ENCODE data around the gene PRKN.

PRKN gene

GRCh38 chr6:162140251-162140852 is 587.2 kb downstream of the PRKN start:
- H3K36me3 Mint-ChIP-seq (ENCODE audit: low read depth) = no peaks in the 10 kb centered on the region
- no peaks in the 10 kb centered on the region for H3K4me1 Mint-ChIP-seq
- H3K27me3 Mint-ChIP-seq (ENCODE audit: low read depth, poor library complexity) = no peaks in the 10 kb centered on the region
- peaks cover 27% of the 10 kb centered on the region for H3K9me3 Mint-ChIP-seq
- H3K27ac Mint-ChIP-seq = no peak overlapping the region
- DNase-seq = no peak
- H3K4me3 Mint-ChIP-seq = no peak overlapping the region
- TF ChIP-seq CTCF (IDR thresholded peaks at IDR 0.05) = no peak

- Mint-ChIP-seq H3K4me1 (no peaks in the 10 kb centered on the region), H3K27me3 (ENCODE audit: low read depth, poor library complexity) (peaks cover 14% of the 10 kb centered on the region), H3K4me3 (no peak overlapping the region), H3K27ac (no peak overlapping the region), H3K9me3 (no peaks in the 10 kb centered on the region), H3K36me3 (ENCODE audit: low read depth) (no peaks in the 10 kb centered on the region)
- no peak for TF ChIP-seq CTCF (IDR thresholded peaks at IDR 0.05)
- no peak for DNase-seq
Observed at GRCh38 chr6:162125659-162126058, 601.9 kb downstream of the PRKN start.

- H3K27ac Mint-ChIP-seq = no peak overlapping the region
- H3K9me3 Mint-ChIP-seq = no peaks in the 10 kb centered on the region
- H3K36me3 Mint-ChIP-seq (ENCODE audit: low read depth) = no peaks in the 10 kb centered on the region
- peaks cover under 1% of the 10 kb centered on the region for H3K4me1 Mint-ChIP-seq
- H3K4me3 Mint-ChIP-seq = no peak overlapping the region
- peaks cover 10% of the 10 kb centered on the region for H3K27me3 Mint-ChIP-seq (ENCODE audit: low read depth, poor library complexity)
- no peak for TF ChIP-seq CTCF (IDR thresholded peaks at IDR 0.05)
- no peak for DNase-seq
Observed at GRCh38 chr6:162124710-162125435, 602.7 kb downstream of the PRKN start.

GRCh38 chr6:162123797-162124196 is 603.8 kb downstream of the PRKN start:
- Mint-ChIP-seq H3K36me3 (ENCODE audit: low read depth) (no peaks in the 10 kb centered on the region), H3K4me1 (peaks cover 10% of the 10 kb centered on the region), H3K27ac (no peak overlapping the region), H3K27me3 (ENCODE audit: low read depth, poor library complexity) (peaks cover 9% of the 10 kb centered on the region), H3K9me3 (no peaks in the 10 kb centered on the region), H3K4me3 (no peak overlapping the region)
- no peak for DNase-seq
- TF ChIP-seq CTCF (IDR thresholded peaks at IDR 0.05) = peak; percentile 28

- TF ChIP-seq CTCF (IDR thresholded peaks at IDR 0.05) = no peak
- Mint-ChIP-seq H3K27ac (no peak overlapping the region), H3K4me3 (no peak overlapping the region), H3K9me3 (peaks cover 2% of the 10 kb centered on the region), H3K4me1 (peaks cover 10% of the 10 kb centered on the region), H3K27me3 (ENCODE audit: low read depth, poor library complexity) (peaks cover under 1% of the 10 kb centered on the region), H3K36me3 (ENCODE audit: low read depth) (no peaks in the 10 kb centered on the region)
- DNase-seq = no peak
Observed at GRCh38 chr6:162119341-162119740, 608.2 kb downstream of the PRKN start.

GRCh38 chr6:162118706-162119105 is 608.9 kb downstream of the PRKN start:
- H3K4me3 Mint-ChIP-seq = no peak overlapping the region
- H3K9me3 Mint-ChIP-seq = peaks cover 3% of the 10 kb centered on the region
- H3K4me1 Mint-ChIP-seq = peaks cover 10% of the 10 kb centered on the region
- H3K27me3 Mint-ChIP-seq (ENCODE audit: low read depth, poor library complexity) = no peaks in the 10 kb centered on the region
- no peaks in the 10 kb centered on the region for H3K36me3 Mint-ChIP-seq (ENCODE audit: low read depth)
- DNase-seq = no peak
- H3K27ac Mint-ChIP-seq = no peak overlapping the region
- TF ChIP-seq CTCF (IDR thresholded peaks at IDR 0.05) = no peak

Data from nephron progenitor cell (in vitro differentiated cells).